HUES6 (cell line): ENCODE measurements around the gene POLR3G.
A peak's percentile ranks its signal among the peaks of the same experiment; 100 is the strongest.

ENCODE experiments used
- H3K27ac ChIP-seq: 2 replicates; pipeline ENCODE4 v1.7.0; 2013; ENCODE audit warnings: low read depth, mild to moderate bottlenecking, low read length, inconsistent platforms
- H3K27me3 ChIP-seq: 2 replicates; pipeline ENCODE4 v1.6.1; 2013; ENCODE audit warnings: low read length; ENCODE audit not compliant: control insufficient read depth, insufficient read depth
- H3K36me3 ChIP-seq: 2 replicates; pipeline ENCODE4 v1.6.1; 2013; ENCODE audit warnings: low read length; ENCODE audit not compliant: control insufficient read depth, insufficient read depth
- H3K4me1 ChIP-seq: 2 replicates; pipeline ENCODE4 v1.6.1; 2013; ENCODE audit warnings: low read length; ENCODE audit not compliant: control insufficient read depth, insufficient read depth
- H3K4me3 ChIP-seq: 2 replicates; pipeline ENCODE4 v1.5.1; 2013; ENCODE audit warnings: low read depth, low read length
- H3K9ac ChIP-seq: one replicate; pipeline ENCODE4 v1.6.1; 2013; ENCODE audit warnings: mild to moderate bottlenecking, low read length
- H3K9me3 ChIP-seq: 2 replicates; pipeline ENCODE4 v1.6.1; 2013; ENCODE audit warnings: low read depth, low read length; ENCODE audit not compliant: control insufficient read depth, insufficient read depth

POLR3G gene, protein sequence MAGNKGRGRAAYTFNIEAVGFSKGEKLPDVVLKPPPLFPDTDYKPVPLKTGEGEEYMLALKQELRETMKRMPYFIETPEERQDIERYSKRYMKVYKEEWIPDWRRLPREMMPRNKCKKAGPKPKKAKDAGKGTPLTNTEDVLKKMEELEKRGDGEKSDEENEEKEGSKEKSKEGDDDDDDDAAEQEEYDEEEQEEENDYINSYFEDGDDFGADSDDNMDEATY

DNA sequence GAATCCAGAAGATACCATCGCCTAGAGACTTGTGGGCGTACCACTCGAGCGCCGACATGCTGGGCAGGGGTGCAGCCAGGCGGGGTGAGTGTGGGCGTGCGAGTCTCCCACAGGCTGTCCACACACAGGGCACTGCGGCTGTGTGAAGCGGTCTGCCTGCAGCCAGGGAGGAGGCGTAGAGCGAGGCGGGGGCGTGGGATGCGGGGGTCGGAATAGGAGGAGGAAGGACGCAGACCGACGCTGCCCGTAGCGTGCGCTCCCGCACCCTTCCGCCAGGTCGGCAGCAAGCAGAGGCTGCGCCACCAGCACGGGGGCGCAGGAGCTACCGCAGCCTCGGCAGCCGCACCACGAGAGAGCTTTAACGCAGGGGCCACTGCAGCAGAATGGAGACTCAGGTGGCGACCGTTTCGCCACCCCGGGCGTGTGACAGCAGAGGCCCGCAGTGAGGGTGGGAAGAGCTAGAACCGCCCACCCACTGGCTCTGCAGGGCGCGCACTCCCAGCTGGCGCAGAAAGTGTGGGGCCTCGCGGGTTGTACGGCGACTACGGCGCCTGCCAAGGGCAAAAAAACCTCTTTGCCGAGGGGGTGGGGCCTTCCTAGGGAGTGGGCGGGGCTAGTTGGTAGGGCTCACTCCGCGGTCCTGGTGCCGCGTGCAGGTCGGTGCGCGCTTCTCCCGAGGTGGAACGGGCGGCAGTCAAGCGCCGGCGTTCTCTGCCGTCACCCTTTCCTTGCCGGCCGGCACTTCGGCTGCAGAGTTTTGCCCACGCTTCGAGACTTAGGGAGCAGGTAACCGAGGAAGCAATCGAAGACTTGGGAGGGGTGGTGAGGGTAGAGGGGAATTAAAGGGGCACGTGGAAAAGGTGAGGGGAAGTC is at the start of gene POLR3G, which contains the start of gene MBLAC2:
TSS of gene POLR3G (plus strand) at position 630 of the 873 bp plus-strand sequence. CDS start 10,704 bp downstream, outside the sequence.
TSS of gene MBLAC2 (minus strand) at position 537 of the 873 bp plus-strand sequence. CDS start at position 58, 479 bp downstream.
- H3K27ac ChIP-seq = peak within 1 kb of the TSS; percentile 15; the same call in 1 of the 2 replicates

DNA sequence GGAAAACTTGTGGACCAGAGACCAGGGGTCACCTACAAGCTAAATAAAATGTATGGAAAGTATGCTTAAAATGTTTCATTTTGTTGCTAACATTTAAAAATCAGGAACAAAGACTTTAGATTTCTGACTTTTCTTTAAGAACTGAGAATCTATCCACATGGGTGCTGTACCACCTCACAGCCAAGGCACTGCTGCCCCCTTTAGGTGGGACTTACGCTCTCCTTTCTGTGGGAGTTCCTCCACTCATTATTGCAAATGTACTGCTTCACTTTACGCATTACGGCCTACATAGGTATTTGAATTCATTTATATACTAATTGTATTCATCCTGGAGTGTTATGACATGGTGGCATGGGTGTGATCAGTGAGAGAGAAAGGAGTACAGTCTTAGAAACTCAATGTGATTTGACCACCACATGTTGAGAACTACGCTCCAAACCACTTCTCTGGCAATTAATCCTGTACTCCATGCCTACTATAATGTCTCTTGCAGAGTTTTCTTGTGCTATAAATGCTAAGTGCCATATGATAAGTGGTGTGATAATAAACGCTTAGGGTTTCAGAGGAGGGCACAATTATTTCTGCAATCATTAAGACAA is 40.4 kb upstream of the POLR3G start:
- no peak overlapping the region for H3K4me3 ChIP-seq
- no peaks in the 10 kb centered on the region for H3K4me1 ChIP-seq
- H3K36me3 ChIP-seq = no peaks in the 10 kb centered on the region
- H3K9ac ChIP-seq = no peak overlapping the region
- H3K9me3 ChIP-seq = no peaks in the 10 kb centered on the region
- no peak overlapping the region for H3K27ac ChIP-seq
- no peaks in the 10 kb centered on the region for H3K27me3 ChIP-seq

More for the DNA sequence above, at the start of gene POLR3G, which contains the start of gene MBLAC2:
- H3K36me3 ChIP-seq = 0 out of 2 replicates have a peak, but pooled peaks cover 2% of the 10 kb centered on the region
- peak within 1 kb of the TSS; percentile 96 for H3K4me3 ChIP-seq
- H3K4me1 ChIP-seq = peaks cover 23% of the 10 kb centered on the region
- H3K9me3 ChIP-seq = no peaks in the 10 kb centered on the region
- no peaks in the 10 kb centered on the region for H3K27me3 ChIP-seq
- H3K9ac ChIP-seq = peak within 1 kb of the TSS; percentile 85

DNA sequence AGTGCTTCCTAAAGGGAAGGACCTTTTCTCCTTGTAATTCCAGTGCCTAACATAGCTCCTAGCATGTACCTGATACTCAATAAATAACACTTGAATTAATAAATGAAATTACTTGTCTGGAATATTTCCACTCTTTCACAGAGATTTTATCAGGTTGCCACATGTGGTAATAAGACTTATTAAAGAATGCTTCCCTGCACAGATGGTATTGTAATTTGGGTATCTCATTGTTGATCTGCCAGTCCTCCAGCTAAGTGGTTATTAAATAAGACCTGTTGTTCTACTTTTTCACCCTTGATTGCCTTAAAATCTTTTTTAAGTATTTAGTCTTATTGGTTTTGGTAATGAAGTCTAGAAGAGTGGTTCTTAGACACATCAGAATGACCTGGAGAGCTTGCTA is 37.0 kb upstream of the POLR3G start:
- H3K4me3 ChIP-seq = no peak overlapping the region
- peaks cover 6% of the 10 kb centered on the region; the same call in 1 of the 2 replicates for H3K4me1 ChIP-seq
- no peaks in the 10 kb centered on the region for H3K9me3 ChIP-seq
- no peak overlapping the region for H3K9ac ChIP-seq
- no peaks in the 10 kb centered on the region for H3K36me3 ChIP-seq
- H3K27me3 ChIP-seq = no peaks in the 10 kb centered on the region
- no peak overlapping the region for H3K27ac ChIP-seq

DNA sequence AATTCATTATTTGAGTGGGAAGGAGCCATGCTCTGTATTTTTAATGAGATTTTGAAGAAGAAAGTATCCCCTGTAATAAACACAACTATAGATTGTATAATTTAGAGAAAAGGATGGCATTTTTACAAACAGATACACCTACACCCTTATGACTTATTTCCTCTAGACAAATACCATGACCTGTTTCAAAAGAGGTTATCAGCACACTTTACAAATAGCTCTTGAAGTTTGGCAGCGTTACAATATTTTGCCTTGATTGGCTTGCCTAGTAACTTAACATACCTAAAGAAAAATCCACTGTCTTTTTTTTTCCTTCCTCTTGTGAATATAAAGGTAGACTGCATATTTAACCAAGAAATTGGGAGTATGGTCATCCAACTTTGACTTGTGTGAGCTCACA is 36.6 kb upstream of the POLR3G start:
- H3K27ac ChIP-seq = no peak overlapping the region
- no peaks in the 10 kb centered on the region for H3K36me3 ChIP-seq
- no peak overlapping the region for H3K9ac ChIP-seq
- peaks cover 6% of the 10 kb centered on the region; the same call in 1 of the 2 replicates for H3K4me1 ChIP-seq
- H3K27me3 ChIP-seq = no peaks in the 10 kb centered on the region
- no peak overlapping the region for H3K4me3 ChIP-seq
- no peaks in the 10 kb centered on the region for H3K9me3 ChIP-seq

DNA sequence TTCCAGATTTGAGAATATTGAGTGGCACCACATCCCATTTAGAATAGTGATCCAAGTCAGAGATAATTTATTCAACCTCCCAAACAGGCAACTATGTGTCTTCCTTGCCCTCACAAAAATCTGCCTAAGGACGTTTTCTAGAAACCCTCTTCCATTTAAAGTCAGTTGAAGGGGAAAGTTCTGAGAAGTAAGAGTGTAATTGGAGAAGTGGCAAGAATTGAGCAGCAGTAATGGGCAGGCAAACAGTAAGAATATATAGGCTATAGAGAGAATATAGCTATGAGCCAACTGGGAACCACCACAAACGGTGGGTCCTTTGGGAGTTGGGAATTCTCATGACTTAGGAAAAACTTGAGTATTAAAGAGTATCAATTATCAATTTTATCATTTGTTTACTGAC is 34.0 kb upstream of the POLR3G start:
- Histone ChIP-seq H3K36me3 (no peaks in the 10 kb centered on the region), H3K4me3 (no peak overlapping the region), H3K4me1 (peaks cover 6% of the 10 kb centered on the region; the same call in 1 of the 2 replicates), H3K27ac (no peak overlapping the region), H3K9ac (no peak overlapping the region), H3K27me3 (no peaks in the 10 kb centered on the region), H3K9me3 (no peaks in the 10 kb centered on the region)

DNA sequence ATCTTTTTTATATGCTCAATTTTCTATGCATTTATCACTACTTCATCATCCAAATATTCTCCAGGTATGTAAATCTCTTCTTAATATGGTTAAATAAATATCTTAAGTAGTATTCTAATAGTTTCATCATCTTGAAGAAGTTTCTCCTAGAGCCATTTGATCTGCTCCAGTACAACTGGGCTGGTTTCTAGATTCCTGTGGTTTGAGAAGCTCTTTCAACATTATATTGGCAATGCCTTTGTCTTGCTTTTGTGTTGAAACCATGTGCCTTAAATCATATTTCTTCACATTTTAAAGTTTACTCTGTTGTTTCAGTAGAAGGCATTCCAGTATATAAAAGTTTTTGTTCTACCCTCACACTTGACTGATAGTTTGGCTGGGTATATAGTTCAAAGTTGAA is 27.7 kb upstream of the POLR3G start:
- Histone ChIP-seq H3K4me1 (no peaks in the 10 kb centered on the region), H3K9me3 (no peaks in the 10 kb centered on the region), H3K36me3 (no peaks in the 10 kb centered on the region), H3K27me3 (no peaks in the 10 kb centered on the region), H3K27ac (no peak overlapping the region), H3K4me3 (no peak overlapping the region), H3K9ac (no peak overlapping the region)

DNA sequence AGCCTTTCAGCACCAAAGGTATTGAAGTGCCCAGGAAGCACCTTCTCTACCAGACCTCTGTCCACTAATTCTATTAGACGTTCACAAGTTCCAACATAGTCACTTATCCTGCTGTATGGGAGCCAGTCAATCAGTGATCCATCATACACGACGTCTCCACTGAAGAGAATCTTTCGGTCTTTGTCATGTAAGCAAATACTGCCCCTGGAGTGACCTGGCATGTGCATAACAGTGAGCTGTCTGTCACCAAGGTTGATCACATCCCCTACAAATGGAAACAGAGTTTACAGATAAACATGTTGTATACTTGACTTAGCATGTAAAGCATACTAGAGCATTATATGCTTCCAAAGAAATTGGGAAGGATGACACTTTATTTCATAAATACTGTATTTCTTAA is 13.4 kb upstream of the POLR3G start:
- Histone ChIP-seq H3K4me3 (no peak overlapping the region), H3K4me1 (peaks cover 6% of the 10 kb centered on the region), H3K27ac (no peak overlapping the region), H3K27me3 (no peaks in the 10 kb centered on the region), H3K36me3 (no peaks in the 10 kb centered on the region), H3K9me3 (no peaks in the 10 kb centered on the region), H3K9ac (no peak overlapping the region)

DNA sequence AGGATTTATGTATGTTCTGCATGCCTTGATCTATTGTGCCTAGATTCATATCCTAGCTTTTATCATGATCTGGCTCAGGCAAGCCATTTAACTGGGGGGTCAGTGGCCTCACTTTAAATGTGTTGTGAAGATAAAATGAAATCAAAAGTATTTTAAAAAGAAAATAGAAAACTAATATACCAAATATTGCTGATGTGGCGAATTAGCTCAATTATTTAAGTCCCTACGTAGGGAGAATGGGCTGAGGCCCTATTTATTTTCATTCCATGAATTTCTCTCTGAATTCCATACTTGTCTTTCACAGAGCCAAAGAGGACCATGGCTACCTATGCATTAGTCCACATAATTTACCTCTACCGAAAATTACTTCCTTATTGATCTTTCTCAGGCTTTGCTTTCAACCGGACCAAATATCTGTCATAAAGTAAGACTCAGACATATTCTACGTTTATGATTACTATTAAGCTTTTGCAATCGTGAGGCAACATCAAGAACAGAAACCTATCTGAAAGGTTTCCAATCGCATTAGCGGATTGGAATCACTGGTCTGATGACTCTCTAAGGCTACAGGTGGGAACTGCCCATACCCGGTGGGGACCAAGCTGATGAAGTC is 1.8 kb upstream of the POLR3G start:
- H3K4me1 ChIP-seq = peaks cover 20% of the 10 kb centered on the region
- no peaks in the 10 kb centered on the region for H3K9me3 ChIP-seq
- peak overlapping the region; percentile 85 for H3K9ac ChIP-seq
- no peaks in the 10 kb centered on the region for H3K36me3 ChIP-seq
- H3K4me3 ChIP-seq = peak overlapping the region; percentile 96
- no peaks in the 10 kb centered on the region for H3K27me3 ChIP-seq
- no peak overlapping the region for H3K27ac ChIP-seq

DNA sequence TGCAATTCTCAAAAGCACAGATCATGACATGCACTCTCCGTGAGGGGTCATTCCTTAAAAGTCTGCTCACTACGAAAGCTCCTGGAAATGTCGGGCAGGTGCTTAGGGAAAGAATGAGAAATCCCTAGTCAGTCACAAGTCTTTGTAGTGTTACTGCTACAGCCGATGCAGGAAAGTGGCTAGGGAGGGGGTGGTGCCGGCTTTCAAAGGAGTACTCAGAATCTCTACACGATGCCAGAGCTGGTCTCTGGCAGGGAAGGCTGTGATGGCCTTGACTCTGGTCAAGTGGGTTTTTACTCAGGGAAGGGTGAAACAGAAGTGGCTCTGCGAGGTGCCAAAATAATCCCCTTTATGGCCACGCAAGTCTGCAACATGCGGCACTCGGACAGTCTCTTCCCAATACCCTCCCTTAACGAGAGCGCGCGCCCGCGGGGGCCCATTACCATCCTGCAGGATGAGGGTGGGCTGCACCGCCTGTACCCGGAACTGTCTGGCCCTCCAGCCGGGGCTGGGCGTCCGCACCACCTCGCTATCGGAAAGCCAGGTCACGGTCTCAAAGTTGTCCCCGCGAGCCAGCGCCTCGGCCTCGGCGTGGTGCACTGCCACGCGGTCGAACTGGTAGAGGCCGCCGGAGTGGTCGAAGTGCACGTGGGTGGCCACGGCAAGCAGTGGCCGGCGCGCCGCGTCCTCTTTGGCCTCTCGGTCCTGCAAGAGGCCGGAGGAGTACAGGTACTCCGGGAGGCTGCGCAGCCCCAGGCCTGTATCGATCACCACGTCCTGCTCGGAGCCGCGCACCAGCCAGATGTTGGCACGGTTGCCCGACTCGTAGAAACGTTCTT is 1.0 kb upstream of the POLR3G start:
- Histone ChIP-seq H3K9ac (peak overlapping the region; percentile 85), H3K27ac (peak overlapping the region; percentile 15; the same call in 1 of the 2 replicates), H3K4me1 (peaks cover 23% of the 10 kb centered on the region), H3K9me3 (no peaks in the 10 kb centered on the region), H3K36me3 (no peaks in the 10 kb centered on the region), H3K27me3 (no peaks in the 10 kb centered on the region), H3K4me3 (peak overlapping the region; percentile 96)

DNA sequence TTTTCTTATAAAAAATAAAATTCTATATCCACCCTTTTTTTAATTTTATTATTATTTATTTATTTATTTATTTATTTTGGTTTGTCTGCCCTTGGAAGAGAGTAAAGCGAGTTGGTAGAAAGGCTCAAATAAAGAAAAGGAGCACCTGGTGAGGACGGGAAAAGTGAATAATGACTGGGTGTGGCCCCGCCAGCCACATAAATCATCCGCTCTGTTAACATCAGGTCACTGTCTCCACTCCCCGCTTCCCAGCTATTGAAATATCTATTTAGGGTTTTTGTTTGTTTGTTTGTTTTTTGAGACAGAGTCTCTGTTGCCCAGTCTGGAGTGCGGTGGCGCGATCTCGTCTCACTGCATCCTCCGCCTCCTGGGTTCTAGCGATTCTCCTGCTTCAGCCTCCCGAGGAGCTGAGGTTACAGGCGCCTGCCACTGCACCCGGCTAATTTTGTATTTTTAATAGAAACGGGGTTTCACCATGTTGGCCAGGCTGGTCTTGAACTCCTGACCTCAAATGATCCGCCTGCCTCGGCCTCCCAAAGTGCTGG is 844 bp downstream of the POLR3G start:
- peak overlapping the region; percentile 96 for H3K4me3 ChIP-seq
- 0 out of 2 replicates have a peak, but pooled peaks cover 2% of the 10 kb centered on the region for H3K36me3 ChIP-seq

More for the DNA sequence above, 844 bp downstream of the POLR3G start:
- H3K9ac ChIP-seq = peak overlapping the region; percentile 23
- H3K4me1 ChIP-seq = peaks cover 23% of the 10 kb centered on the region
- no peaks in the 10 kb centered on the region for H3K27me3 ChIP-seq
- no peaks in the 10 kb centered on the region for H3K9me3 ChIP-seq
- H3K27ac ChIP-seq = no peak overlapping the region
